Upper lobe of right lung (tissue), 1 donor: ENCODE data around the gene NOD2. TPM values are rescaled to one million over a fixed set of nuclear protein-coding genes. Genes with fewer than 3 reads are reported as not detected.

Experiments used
- ATAC-seq: fragments of 200-7000 bp; cut with Tn5 transposase; one replicate; pipeline ENCODE4 v1.9.1; 2020; ENCODE audit warnings: mild to moderate bottlenecking, moderate library complexity
- DNase-seq: peaks from one replicate; pipeline ENCODE4 v3.0.0-alpha.2; 2020
- H3K27ac ChIP-seq: fragments of 200-600 bp; one replicate; pipeline ENCODE4 v1.8.0; 2022
- H3K27me3 ChIP-seq: fragments of 200-600 bp; one replicate; pipeline ENCODE4 v1.8.0; 2022; ENCODE audit warnings: mild to moderate bottlenecking
- H3K36me3 ChIP-seq: fragments of 200-600 bp; one replicate; pipeline ENCODE4 v1.8.0; 2022
- H3K4me1 ChIP-seq: fragments of 200-600 bp; one replicate; pipeline ENCODE4 v1.8.0; 2022
- H3K4me3 ChIP-seq: fragments of 200-600 bp; one replicate; pipeline ENCODE4 v1.8.0; 2022; ENCODE audit warnings: mild to moderate bottlenecking
- H3K9me3 ChIP-seq: fragments of 200-600 bp; one replicate; pipeline ENCODE4 v1.8.0; 2022
- CTCF ChIP-seq: fragments of 200-600 bp; IDR thresholded peaks from one replicate; pipeline ENCODE4 v1.8.0; 2022; ENCODE audit warnings: antibody characterized with exemption
- intact Hi-C: fragments of 100-400 bp; cut with DNase I; formaldehyde crosslinking; loops from one replicate; pipeline ENCODE4 v1.11.0; 2022
- total RNA-seq: library from RNA; stranded (reverse); fragmentation: NEBNext Ultra II Directional; extraction: Animal tissue kit (Norgen Biotek cat#: 25700); gene quantifications from one replicate; pipeline ENCODE4 v1.2.1, GENCODE V29; 2021
- donor health status: DM: no; HTN: yes; CAD: no; lungs with severe emphysema.

NOD2 gene
- total RNA-seq, 1 donor from 2014 or later = 4.2 TPM

DNA sequence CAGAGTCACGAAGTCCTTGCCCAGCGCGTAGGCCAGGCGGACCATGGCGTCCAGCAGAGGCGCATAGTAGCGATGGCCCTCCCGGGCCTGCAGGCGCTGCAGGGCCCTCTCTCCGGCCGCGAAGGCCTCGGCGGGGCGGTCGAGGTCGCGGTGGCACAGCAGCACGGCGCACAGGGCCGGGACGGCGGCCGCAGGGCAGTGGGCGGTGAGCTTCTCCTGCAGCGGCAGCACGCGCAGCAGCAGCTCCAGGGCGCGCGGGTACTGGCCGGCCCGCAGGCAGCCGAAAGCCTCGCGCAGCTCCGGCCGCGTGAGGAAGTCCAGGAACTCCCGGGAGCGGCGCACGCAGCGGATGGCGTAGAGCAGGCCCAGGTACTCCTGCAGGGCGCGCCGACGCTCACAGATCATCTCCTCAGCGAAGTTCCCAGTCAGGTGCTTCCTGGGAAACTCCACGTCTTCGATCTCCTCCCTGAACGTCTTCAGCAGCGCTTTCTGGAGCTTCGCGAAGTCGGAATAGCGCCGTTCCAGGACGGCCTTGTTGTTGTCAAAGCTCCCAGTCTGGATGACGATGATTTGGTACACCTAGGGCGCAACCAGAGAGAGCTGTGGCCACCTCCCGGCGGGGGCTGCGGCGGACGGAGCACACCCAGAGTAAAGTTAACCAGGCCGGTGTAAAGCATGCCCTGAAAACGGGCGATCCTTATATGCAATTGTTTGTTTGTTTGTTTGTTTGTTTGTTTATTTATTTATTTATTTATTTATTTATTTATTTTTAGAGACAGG, 19.7 kb upstream of the NOD2 start:
- ATAC-seq = no peak
- DNase-seq = no peak
- no peak overlapping the region for H3K4me3 ChIP-seq
- H3K9me3 ChIP-seq = peaks cover 7% of the 10 kb centered on the region
- intact Hi-C loops = no loop called here
- TF ChIP-seq CTCF = no peak
- H3K4me1 ChIP-seq = peaks cover 6% of the 10 kb centered on the region
- H3K27me3 ChIP-seq = no peaks in the 10 kb centered on the region
- no peak overlapping the region for H3K27ac ChIP-seq
- H3K36me3 ChIP-seq = peaks cover 4% of the 10 kb centered on the region

- intact Hi-C loops = no loop called here
- H3K4me3 ChIP-seq = no peak overlapping the region
- peak; percentile 23 for ATAC-seq
Observed at GRCh38 chr16:50674831-50675230, 18.6 kb upstream of the NOD2 start.

DNA sequence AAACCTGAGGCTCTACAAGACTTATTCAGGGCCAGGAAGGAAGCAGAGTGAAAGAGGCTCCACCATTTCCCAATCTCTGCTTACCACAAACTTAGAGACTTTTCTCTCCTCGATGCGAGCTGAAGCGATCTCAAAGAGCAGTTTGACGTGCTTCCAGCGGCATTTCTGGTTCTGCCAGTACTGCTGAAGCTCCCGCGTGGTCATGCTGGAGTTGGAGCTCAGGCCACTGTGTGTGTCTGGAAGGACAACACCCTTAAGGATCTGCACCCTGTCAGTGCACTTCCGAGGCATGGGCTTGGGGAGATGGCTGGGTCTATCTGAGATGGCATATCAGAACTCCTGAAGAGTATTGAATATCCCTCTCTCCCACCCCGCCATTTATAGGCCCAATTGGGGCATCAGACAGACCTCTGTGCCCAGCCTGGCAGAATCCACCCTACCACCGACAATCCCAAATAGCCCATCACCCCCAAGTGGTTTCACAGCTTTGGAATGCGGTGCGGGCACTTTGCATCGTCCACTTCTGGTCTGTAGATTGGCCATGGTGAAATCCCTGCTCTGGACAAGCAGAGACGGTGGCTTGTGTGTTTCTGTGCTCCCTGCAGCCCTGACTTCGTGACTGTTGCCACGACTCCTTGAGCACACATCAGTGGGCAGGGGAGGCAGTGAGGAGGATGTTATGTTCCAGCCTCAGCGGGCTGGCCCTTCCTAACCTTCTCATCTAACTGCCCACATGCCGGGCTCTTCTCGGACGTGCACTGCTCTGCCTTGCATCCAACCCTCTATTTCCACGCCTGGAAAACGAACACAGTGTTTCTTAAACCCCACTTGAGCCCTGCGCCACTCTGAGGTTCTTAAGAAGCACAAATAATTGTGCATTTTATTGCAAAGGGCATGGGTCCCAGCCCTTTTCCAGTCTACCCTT, 17.5 kb upstream of the NOD2 start:
- H3K4me3 ChIP-seq = no peak overlapping the region
- intact Hi-C loops = no loop called here
- peaks cover 4% of the 10 kb centered on the region for H3K36me3 ChIP-seq
- peak overlapping the region; percentile 2 for H3K27ac ChIP-seq
- peak; percentile 79 for DNase-seq
- H3K4me1 ChIP-seq = peaks cover 14% of the 10 kb centered on the region
- H3K27me3 ChIP-seq = no peaks in the 10 kb centered on the region
- no peak for TF ChIP-seq CTCF
- peak; percentile 69 for ATAC-seq
- peaks cover 7% of the 10 kb centered on the region for H3K9me3 ChIP-seq

More at GRCh38 chr16:50674831-50675230, 18.6 kb upstream of the NOD2 start:
- H3K27me3 ChIP-seq = no peaks in the 10 kb centered on the region
- peaks cover 14% of the 10 kb centered on the region for H3K4me1 ChIP-seq
- no peak for TF ChIP-seq CTCF
- no peak overlapping the region for H3K27ac ChIP-seq
- no peak for DNase-seq
- H3K9me3 ChIP-seq = peaks cover 7% of the 10 kb centered on the region
- peaks cover 4% of the 10 kb centered on the region for H3K36me3 ChIP-seq

DNA sequence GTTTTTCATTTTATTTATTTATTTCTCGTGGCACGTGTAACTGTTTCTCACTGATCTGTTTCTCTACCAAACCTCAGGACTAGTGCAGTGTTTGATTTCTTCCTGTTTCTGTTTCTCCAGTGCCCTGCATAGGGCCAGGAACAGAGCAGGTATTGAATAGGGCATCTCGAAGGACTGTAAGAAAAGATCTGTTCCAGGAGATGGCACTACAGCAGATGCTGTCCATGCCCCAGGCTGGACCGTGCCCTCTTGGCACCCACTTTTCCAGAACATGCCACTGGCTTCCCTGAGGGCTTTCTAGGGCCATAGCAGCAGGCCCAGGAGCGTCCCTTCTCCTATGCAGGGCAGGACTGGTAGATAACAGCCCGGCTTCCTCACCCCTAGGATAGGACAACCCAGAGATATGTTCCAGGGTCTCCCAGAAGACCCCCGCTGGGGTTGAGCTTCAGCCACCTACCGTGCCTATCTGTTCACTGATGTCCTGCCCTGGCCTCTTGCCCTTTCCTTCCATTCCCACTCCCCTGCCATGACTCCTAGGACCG, 16.7 kb upstream of the NOD2 start:
- DNase-seq (no peak), ATAC-seq (no peak)
- no peak for TF ChIP-seq CTCF
- peaks cover 4% of the 10 kb centered on the region for H3K36me3 ChIP-seq
- peak overlapping the region; percentile 2 for H3K27ac ChIP-seq
- H3K27me3 ChIP-seq = no peaks in the 10 kb centered on the region
- H3K4me3 ChIP-seq = no peak overlapping the region
- H3K4me1 ChIP-seq = peaks cover 14% of the 10 kb centered on the region
- peaks cover 5% of the 10 kb centered on the region for H3K9me3 ChIP-seq
- intact Hi-C loops = no loop called here

DNA sequence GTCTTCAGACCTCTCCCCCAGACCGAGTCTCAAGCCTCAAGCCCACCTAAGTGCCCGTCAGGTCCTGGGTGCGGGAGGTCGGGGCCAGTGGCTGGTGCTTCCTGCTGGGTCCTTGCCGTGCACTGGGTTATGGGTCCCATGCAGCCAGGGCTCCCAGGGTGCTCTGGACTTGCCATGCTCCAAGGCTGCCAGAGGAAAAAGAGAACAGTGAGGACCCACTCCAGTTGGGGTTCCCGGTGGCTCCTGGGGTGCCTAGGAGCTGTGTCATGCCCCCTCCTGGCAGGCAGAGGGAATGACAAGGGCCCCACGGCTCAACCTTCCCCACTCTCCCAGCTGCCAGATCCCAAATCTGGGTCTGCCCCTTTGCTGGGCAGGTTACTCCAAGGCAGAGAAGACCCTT, 16.1 kb upstream of the NOD2 start:
- DNase-seq = no peak
- peak; percentile 43 for TF ChIP-seq CTCF
- Histone ChIP-seq H3K36me3 (peaks cover 4% of the 10 kb centered on the region), H3K27me3 (no peaks in the 10 kb centered on the region), H3K4me3 (no peak overlapping the region), H3K27ac (no peak overlapping the region), H3K9me3 (no peaks in the 10 kb centered on the region), H3K4me1 (peaks cover 14% of the 10 kb centered on the region)
- intact Hi-C loops = no loop called here
- no peak for ATAC-seq
